AG08396 (cell line): ENCODE data around the gene BTG2.
A peak's percentile ranks its signal among the peaks of the same experiment; 100 is the strongest.
"Not testable (repeated sequence)": the region's sequence is repeated elsewhere in the genome, so short reads cannot be mapped to it uniquely, and the experiment has no call there.

ENCODE experiments used
- DNase-seq: peaks from one replicate; pipeline ENCODE4 v3.0.0; 2012; ENCODE audit warnings: low spot score, mixed read lengths

The BTG2 gene

DNA sequence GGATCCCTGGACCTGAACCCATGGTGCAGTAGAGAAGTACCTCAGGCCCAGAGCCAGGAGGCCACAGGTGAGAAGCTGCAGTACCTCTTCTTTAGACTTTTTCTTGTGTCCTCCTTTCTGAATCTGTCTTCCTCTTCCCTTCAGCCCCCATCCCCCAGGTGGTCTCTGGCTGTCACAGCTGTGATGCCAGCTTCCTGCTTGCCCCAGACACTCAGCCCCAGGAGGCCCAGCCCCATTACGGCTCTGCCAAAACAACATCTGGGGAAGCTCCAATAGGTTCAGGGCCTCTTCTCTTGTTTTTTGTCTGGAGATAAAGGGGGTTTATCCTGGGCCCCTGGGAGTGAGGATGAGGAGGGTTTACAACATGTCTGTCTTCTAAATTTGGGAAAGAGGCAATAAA, 9.5 kb upstream of the BTG2 start:
- no peak for DNase-seq

DNA sequence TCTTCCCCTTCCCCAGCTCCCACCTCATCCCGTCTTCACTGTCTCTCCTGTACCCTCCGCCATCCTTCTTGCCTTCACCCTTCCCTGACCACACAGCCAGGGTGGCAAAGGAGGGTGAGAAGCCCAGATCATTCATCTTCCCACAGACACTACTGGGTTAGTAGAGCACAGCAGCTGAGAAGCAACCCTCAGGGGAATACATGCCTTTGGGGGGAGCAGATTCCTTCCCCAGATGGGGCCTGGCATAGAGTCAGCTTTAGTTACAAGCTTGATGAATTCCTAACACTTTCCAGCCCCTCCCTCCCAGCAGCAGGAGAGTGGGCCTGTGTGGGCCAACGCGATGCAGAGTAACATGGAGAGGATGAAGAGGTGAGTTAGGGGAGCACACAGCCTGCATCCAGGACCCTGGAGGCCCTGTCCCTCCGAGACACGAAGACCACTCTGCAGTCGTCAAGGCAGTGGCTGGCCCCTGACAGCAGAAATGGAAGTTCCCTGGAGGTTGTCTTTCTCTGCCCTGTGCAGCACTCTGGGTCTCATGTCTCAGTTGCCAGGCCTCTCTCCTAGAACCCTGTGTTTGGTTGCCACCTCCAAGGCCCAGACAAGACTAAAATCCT, 8.8 kb upstream of the BTG2 start:
- DNase-seq = no peak

DNA sequence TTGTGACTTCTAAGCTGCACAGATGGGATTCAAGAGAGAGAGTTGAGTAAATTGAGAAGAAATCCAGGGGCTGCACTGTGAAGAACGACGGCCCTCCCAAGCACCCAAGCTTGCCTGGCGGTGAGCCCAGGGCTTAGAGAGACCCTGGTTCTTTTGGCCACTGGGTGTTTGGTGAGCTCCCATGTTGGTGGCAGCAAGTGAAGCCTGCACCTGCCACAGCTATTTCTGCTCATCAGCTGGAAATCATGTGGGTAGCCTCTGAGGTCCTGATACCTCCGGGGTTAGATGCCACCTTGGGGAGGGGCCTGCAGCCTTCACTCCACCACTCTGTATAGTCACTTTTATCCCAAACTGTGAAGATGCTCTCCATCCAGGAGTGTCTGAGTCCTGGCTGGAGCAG, 6.2 kb upstream of the BTG2 start:
- DNase-seq = no peak

DNA sequence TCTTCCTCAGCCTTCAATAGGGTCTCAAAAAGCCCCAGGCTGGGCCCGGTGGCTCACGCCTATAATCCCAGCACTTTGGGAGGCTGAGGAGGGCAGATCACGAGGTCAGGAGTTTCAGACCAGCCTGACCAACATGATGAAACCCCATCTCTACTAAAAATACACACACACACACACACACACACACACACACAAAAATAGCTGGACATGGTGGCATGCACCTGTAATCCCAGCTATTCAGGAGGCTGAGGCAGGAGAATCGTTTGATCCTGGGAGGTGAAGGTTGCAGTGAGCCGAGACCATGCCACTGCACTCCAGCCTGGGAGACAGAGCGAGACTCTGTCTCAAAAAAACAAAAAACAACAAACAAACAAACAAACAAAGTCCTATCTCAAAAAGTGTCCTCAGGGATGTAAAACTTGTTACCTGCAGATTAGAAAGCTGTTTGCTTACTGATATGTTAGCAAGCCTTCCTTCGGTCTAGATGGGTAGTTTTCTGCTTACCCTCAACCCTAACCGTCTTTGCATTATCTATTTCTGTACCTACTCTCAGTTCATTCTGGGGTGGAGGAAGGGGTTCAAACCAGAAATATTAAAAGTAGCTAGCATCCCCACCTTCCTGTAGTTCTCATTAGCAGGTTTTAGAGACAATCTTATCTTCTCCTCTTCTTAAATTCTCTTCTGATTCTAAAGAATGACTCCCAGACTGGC, 5.4 kb upstream of the BTG2 start:
- not testable (repeated sequence) for DNase-seq

DNA sequence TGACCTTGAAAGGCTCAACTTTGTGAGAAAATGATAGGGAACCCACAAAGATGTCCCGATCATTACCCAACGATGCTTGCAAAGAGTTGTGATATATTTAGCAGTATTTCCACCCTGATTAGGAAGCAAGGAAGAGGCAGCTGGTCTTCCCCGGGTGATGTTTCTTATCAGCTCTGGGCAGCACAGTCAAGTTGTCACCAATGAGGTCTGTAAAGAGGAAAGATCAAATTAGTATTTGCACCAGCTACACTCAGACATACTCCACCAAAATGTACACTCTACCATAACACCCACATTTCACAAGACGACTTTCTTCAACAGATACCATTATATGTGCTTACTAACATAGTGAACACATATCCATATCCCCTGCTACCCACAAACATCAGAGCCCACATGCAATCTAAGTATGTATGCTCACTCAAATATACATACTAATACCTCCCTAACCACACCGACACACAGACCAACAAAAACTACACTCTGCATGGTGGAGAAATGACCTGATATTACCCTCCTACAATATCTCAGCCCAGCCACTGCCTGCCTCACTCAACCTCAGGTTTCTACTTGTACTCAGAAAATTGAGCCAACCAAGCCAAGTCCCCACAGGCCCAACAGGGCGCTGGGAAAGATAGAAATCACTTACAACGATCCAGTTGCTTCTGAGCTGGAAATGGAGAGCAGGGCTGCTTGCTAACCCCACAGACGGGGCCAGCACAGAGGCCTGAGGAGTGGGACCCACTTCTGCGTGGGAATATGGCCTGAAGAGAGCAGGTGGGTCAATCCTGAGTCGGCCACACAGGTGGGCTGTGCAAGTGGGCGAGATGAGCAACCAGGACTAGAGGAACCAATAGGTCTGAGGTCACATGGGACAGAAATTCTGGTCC, 4.6 kb upstream of the BTG2 start:
- DNase-seq = no peak

DNA sequence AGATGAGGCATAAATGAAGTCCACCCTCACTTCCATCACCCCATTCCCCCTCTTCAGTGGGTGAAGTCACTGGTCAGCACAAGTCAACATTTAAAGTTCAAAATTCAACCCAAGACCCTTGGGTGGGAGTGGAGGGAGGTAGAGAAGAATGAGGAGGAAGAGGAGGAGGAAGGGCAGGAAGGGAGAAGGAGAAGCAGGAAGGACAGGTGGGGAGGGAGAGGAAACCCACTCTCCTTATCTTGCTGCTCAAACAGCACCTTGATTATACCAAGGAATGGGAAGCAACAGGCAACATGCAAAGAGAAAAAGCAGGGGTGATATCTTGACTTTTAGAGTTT, 4.0 kb upstream of the BTG2 start:
- DNase-seq = no peak

DNA sequence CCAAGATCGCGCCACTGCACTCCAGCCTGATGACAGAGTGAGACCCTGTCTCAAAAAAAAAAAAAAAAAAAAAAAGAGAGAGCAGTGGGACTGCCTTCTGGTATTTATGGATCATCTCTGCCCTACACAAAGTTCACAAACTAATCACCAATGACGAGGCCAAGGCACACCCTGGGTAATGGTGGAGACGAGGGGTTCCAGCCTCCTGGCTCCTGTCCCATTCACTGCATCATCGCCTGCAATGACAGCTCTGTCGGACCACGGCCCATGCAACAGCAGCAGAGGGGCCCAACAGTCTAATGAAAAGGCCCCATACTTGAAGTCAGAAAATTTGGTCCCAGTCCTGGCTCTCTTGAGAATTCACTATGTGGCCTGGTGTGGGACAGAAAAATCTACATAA, 2.9 kb upstream of the BTG2 start:
- no peak for DNase-seq

DNA sequence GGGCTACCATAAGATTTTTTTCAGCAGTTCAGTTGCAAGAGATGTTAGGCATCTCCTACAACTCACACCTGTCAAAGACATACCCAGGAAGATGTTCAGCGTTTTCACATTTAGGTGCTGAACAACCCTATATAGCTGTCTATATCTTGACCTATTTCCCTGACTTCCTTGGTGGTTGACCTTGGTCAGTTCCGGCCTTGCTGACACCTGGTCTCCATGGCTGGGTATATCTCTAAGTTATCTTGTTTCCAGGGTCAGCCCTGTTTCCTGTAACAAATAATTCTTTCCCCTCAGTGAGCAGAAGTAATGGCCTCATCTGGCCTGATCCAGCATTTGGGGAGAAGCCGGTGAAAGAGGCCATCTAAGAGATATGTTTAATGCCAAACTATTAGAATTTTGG, 2.4 kb upstream of the BTG2 start:
- DNase-seq = no peak

DNA sequence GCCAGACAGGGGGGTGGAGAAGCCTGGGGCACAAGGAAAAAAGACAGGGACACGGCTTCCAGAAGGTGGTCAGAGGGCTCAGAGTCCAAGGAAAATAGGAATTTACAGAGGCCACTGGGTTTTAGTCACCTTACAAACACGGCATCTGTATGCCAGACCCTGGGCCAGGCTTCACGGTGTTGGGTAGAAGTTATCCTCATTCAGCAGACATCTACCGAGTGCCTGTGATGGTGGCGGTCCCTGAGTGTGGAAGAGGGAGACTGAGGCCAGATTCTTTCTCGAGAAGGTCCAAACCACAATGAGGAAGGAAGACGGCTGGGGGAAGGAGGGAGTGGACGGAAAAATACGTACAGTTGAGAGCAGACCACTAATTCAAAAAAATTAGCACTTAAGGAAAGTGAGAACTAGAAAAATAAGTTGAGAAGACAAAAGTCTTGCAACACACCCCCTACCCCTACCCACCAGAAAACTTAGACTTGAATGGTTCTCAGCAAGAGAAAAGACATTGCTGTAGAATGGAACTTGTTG, 864 bp upstream of the BTG2 start:
- DNase-seq = no peak

DNA sequence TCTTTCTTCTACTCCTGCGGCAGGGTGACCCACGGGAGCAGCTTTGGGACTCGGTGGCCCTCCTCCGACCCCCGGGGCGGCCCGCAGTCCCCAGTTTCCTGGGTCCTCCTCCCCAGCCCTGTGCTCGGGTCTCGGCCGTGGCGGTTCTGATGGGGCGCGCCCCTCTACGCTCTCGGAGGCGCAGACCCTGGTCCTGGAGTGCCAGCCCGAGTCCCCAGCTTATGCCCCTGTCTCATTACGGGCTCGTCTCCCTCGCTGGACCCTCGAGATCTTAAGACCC, 430 bp downstream of the BTG2 start:
- no peak for DNase-seq

DNA sequence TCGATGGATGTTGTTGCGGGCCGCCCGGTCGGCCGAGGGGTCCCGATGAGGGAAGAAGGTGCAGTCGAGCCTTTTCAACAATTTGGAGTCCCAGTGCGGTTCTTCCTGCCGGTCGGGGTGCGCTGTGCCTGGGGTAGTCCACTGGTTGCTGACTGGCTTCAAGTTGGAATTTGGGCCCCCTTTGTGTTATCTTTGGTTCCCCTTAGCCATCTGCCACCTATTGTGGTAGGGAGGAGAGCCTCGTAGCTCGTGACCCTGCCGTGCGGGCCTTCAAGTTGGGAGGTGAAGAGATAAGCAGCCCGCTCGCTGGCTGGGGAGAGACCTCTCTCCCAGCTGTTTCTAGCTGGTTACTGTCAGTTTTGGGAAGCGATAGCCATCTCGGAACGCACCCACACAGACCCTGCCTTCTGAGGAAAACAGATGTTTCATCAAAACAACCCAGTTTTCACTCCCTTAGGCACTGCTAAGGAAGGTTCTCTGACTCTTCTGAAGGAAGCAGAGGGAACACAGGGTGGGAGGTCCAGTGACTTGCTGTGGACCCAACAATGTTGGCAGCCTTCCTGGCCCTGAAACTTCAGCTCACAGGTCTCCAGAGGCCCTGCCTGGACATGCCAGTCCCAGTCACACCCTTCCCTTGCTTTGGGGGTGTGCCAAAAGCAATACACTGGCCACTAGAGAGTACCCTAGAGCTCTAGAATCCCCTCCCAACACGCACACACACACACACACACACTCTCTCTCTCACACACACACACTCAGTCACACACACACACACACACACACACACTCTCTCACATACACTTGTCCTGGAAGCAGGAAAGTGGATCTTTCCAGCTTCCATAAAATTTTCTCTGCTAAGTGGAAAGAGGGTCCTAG, 1.0 kb downstream of the BTG2 start:
- DNase-seq = peak; percentile 80

DNA sequence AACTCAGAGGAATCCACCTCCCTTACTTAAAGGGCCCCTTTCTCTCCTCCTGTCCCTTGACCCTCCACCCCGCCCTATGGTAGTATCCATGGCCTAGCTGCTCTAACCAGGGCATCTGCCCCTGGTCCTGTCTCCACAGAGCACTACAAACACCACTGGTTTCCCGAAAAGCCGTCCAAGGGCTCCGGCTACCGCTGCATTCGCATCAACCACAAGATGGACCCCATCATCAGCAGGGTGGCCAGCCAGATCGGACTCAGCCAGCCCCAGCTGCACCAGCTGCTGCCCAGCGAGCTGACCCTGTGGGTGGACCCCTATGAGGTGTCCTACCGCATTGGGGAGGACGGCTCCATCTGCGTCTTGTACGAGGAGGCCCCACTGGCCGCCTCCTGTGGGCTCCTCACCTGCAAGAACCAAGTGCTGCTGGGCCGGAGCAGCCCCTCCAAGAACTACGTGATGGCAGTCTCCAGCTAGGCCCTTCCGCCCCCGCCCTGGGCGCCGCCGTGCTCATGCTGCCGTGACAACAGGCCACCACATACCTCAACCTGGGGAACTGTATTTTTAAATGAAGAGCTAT, 1.7 kb downstream of the BTG2 start:
- DNase-seq = no peak

DNA sequence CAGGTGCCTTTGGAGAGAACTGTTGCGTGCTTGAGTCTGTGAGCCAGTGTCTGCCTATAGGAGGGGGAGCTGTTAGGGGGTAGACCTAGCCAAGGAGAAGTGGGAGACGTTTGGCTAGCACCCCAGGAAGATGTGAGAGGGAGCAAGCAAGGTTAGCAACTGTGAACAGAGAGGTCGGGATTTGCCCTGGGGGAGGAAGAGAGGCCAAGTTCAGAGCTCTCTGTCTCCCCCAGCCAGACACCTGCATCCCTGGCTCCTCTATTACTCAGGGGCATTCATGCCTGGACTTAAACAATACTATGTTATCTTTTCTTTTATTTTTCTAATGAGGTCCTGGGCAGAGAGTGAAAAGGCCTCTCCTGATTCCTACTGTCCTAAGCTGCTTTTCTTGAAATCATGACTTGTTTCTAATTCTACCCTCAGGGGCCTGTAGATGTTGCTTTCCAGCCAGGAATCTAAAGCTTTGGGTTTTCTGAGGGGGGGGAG, 2.4 kb downstream of the BTG2 start:
- no peak for DNase-seq

DNA sequence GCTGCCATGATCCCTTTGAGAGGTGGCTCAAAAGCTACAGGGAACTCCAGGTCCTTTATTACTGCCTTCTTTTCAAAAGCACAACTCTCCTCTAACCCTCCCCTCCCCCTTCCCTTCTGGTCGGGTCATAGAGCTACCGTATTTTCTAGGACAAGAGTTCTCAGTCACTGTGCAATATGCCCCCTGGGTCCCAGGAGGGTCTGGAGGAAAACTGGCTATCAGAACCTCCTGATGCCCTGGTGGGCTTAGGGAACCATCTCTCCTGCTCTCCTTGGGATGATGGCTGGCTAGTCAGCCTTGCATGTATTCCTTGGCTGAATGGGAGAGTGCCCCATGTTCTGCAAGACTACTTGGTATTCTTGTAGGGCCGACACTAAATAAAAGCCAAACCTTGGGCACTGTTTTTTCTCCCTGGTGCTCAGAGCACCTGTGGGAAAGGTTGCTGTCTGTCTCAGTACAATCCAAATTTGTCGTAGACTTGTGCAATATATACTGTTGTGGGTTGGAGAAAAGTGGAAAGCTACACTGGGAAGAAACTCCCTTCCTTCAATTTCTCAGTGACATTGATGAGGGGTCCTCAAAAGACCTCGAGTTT, 3.1 kb downstream of the BTG2 start:
- DNase-seq = no peak

DNA sequence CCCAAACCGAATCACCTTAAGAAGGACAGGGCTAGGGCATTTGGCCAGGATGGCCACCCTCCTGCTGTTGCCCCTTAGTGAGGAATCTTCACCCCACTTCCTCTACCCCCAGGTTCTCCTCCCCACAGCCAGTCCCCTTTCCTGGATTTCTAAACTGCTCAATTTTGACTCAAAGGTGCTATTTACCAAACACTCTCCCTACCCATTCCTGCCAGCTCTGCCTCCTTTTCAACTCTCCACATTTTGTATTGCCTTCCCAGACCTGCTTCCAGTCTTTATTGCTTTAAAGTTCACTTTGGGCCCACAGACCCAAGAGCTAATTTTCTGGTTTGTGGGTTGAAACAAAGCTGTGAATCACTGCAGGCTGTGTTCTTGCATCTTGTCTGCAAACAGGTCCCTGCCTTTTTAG, 3.6 kb downstream of the BTG2 start:
- DNase-seq = no peak

DNA sequence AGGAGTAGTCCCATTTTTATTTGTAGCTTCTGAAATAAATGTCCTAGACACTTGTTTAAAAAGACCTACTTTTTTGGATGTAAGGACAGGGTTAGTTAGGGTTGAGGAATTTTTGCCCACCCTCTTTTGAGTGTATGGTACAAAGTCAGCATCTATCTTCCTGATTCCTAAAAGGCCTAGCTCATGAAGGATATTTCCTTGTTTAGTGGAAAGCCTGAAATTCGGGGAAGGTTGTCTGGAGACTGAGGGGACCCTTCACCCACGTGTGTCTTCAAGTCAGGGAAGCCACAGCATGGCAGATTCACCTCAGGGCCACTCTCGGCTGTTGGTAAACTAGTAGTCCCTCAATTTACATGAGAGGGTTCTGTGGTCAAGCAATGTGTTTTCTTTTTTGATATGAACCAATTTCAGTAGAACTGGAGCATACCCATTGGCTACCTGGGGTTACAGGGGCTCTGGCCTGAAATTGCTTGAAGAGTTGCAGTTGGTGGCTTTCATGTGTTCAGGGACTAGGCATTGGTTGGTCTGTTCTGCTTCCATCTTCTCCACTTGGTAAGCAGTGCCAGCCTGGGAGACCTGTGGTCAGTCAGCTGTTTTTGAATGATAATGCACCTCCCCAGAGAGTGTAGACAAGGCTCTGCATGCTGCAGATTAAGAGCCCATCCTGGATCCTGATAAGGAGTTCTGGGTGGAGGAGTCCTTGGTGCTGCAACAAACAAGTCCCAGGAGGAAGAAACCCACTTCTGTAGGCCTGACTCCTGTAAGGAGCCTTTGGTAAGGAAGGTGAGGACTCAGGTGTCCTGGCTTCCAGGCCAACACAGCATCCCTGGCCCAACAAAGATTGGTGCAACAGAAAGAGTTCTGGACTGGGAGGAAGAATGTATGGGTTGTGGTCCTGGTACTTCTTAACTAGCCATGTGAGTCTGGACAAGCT, 6.3 kb downstream of the BTG2 start:
- no peak for DNase-seq

DNA sequence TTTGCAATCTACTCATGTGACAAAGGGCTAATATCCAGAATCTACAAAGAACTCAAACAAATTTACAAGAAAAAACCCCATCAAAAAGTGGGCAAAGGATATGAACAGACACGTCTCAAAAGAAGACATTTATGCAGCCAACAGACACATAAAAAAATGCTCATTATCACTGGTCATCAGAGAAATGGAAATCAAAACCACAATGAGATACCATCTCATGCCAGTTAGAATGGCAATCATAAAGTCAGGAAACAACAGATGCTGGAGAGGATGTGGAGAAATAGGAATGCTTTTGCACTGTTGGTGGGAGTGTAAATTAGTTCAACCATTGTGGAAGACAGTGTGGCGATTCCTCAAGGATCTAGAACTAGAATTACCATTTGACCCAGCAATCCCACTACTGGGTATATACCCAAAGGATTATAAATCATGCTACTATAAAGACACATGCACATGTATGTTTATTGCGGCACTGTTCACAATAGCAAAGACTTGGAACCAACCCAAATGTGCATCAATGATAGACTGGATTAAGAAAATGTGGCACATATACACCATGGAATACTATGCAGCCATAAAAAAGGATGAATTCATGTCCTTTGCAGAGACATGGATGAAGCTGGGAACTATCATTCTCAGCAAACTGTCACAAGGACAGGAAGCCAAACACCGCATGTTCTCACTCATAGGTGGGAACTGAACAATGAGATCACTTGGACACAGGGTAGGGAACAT, 8.9 kb downstream of the BTG2 start:
- not testable (repeated sequence) for DNase-seq

DNA sequence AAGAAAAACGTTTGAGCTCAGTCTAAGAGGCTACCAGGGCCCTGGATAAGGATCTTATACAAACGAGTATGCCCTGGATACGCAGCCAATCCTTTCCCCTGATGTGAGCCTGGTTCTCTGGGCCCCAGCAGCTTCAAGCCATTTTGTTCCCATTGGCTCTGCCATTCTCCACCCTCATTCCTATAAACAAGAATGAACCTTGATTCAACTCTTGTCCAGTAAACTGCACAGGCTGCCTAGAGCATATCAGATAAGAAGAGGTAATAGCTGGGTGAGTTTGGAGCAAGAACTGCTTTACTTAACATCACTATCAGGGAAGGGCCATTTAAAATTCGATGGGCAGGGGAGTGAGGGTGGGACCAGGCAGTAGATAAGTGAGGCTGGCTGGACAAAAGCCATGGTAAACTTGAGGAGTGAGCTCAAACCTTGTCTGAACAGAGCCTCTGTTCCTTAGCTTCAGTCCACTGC, 11.3 kb downstream of the BTG2 start:
- DNase-seq = no peak
